A204.1 (cell line): ENCODE measurements around the gene MRPL53.
"Not testable (repeated sequence)": the region's sequence is repeated elsewhere in the genome, so short reads cannot be mapped to it uniquely, and the experiment has no call there.

Source experiments
- FAIRE-seq: peaks from 2 replicates; lab custom pipeline; 2012; peaks lifted over from hg19 to GRCh38; lab: Jason Lieb, UNC

MRPL53 gene

GRCh38 chr2:74481961-74482800 lies 9.7 kb upstream of the MRPL53 start:
- no peak for FAIRE-seq

- no peak for FAIRE-seq
Observed at GRCh38 chr2:74481431-74481830, 9.0 kb upstream of the MRPL53 start.

- FAIRE-seq: no peak
Observed at GRCh38 chr2:74474899-74475298, 2.4 kb upstream of the MRPL53 start.

GRCh38 chr2:74474481-74474880 lies 2.0 kb upstream of the MRPL53 start:
- no peak for FAIRE-seq

- no peak for FAIRE-seq
Observed at GRCh38 chr2:74472945-74473258, 422 bp upstream of the MRPL53 start.

GRCh38 chr2:74471332-74472065 lies 981 bp downstream of the MRPL53 start:
- FAIRE-seq: no peak

GRCh38 chr2:74470742-74471141 lies 1.7 kb downstream of the MRPL53 start:
- FAIRE-seq: not testable (repeated sequence)

- no peak for FAIRE-seq
Observed at GRCh38 chr2:74464406-74464805, 8.1 kb downstream of the MRPL53 start.

- no peak for FAIRE-seq
Observed at GRCh38 chr2:74462786-74463105, 9.7 kb downstream of the MRPL53 start.

GRCh38 chr2:74462054-74462785 lies 10.3 kb downstream of the MRPL53 start:
- FAIRE-seq: no peak

- FAIRE-seq: no peak
Observed at GRCh38 chr2:74461187-74462053, 11.1 kb downstream of the MRPL53 start.

GRCh38 chr2:74460187-74460586 lies 12.3 kb downstream of the MRPL53 start:
- FAIRE-seq: not testable (repeated sequence)

GRCh38 chr2:74459503-74460118 lies 12.9 kb downstream of the MRPL53 start:
- not testable (repeated sequence) for FAIRE-seq

- FAIRE-seq: no peak
Observed at GRCh38 chr2:74458938-74459363, 13.5 kb downstream of the MRPL53 start.

- peak; percentile 99 for FAIRE-seq
Observed at GRCh38 chr2:74458132-74458937, 14.1 kb downstream of the MRPL53 start, which contains the start of gene WBP1. WBP1 (plus strand) TSS chr2:74458438; CDS start chr2:74458603, 165 bp downstream.

GRCh38 chr2:74457549-74458131 lies 14.8 kb downstream of the MRPL53 start:
- FAIRE-seq: no peak

GRCh38 chr2:74457129-74457548 lies 15.3 kb downstream of the MRPL53 start:
- no peak for FAIRE-seq

GRCh38 chr2:74454654-74455511 lies 17.6 kb downstream of the MRPL53 start, which contains the start of gene INO80B:
INO80B (plus strand) TSS chr2:74455087; CDS start chr2:74455117, 30 bp downstream.
- peak; percentile 92 for FAIRE-seq

- no peak for FAIRE-seq
Observed at GRCh38 chr2:74450570-74451190, 21.8 kb downstream of the MRPL53 start.
